ENCODE results near the gene IVNS1ABP.
"Not testable (repeated sequence)": the region's sequence is repeated elsewhere in the genome, so short reads cannot be mapped to it uniquely, and the experiment has no call there.

Gene IVNS1ABP

GRCh38 chr1:185257950-185258208 is 59.2 kb downstream of the IVNS1ABP start:
- DNase-seq (ENCODE audit: extremely low read depth in 1 of 2, low read depth in 1 of 2) = no peak

DNA sequence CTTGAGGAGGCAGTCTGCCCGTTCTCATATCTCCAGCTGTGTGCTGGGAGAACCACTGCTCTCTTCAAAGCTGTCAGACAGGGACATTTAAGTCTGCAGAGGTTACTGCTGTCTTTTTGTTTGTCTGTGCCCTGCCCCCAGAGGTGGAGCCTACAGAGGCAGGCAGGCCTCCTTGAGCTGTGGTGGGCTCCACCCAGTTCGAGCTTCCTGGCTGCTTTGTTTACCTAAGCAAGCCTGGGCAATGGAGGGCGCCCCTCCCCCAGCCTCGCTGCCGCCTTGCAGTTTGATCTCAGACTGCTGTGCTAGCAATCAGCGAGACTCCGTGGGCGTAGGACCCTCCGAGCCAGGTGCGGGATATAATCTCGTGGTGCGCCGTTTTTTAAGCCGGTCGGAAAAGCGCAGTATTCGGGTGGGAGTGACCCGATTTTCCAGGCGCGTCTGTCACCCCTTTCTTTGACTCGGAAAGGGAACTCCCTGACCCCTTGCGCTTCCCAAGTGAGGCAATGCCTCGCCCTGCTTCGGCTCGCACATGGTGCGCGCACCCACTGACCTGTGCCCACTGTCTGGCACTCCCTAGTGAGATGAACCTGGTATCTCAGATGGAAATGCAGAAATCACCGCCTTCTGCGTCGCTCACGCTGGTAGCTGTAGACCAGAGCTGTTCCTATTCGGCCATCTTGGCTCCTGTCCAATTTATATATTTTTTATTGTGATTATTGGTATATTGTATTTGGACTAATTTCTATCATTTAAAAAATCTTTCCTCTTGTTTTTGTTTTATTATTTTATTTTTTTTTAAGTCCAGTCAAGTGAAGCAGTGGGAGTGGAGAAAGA is 59.7 kb downstream of the IVNS1ABP start:
- DNase-seq (ENCODE audit: extremely low read depth in 1 of 2, low read depth in 1 of 2) = not testable (repeated sequence)

DNA sequence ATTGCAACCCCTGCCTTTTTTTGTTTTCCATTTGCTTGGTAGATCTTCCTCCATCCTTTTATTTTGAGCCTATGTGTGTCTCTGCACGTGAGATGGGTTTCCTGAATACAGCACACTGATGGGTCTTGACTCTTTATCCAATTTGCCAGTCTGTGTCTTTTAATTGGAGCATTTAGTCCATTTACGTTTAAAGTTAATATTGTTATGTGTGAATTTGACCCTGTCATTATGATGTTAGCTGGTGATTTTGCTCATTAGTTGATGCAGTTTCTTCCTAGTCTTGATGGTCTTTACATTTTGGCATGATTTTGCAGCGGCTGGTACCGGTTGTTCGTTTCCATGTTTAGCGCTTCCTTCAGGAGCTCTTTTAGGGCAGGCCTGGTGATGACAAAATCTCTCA is 61.4 kb downstream of the IVNS1ABP start:
- not testable (repeated sequence) for DNase-seq (ENCODE audit: extremely low read depth in 1 of 2, low read depth in 1 of 2)

DNA sequence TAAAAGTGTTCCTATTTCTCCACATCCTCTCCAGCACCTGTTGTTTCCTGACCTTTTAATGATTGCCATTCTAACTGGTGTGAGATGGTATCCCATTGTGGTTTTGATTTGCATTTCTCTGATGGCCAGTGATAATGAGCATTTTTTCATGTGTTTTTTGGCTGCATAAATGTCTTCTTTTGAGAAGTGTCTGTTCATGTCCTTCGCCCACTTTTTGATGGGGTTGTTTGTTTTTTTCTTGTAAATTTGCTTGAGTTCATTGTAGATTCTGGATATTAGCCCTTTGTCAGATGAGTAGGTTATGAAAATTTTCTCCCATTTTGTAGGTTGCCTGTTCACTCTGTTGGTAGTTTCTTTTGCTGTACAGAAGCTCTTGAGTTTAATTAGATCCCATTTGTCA is 64.6 kb downstream of the IVNS1ABP start:
- not testable (repeated sequence) for DNase-seq (ENCODE audit: extremely low read depth in 1 of 2, low read depth in 1 of 2)

- not testable (repeated sequence) for DNase-seq (ENCODE audit: extremely low read depth in 1 of 2, low read depth in 1 of 2)
Observed at GRCh38 chr1:185251928-185252327, 65.1 kb downstream of the IVNS1ABP start.

DNA sequence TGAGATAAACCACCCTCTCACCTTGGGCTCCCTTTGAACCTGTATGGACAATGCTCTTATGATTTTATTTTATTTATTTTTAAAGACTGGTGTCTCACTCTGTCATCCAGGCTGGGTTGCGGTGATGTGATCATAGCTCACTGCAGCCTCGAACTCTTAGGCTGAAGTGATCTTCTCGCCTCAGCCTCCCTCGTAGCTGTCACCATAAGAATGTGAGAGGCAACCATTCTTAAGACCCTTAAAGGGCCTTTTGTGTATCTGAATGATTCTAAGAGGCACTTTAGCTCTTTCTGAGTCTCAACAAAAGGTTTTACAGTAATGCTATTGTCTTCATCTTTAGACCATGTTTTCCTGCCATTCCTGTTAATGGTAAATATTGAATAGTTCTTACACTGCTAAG is 67.0 kb downstream of the IVNS1ABP start:
- DNase-seq (ENCODE audit: extremely low read depth in 1 of 2, low read depth in 1 of 2) = no peak

DNA sequence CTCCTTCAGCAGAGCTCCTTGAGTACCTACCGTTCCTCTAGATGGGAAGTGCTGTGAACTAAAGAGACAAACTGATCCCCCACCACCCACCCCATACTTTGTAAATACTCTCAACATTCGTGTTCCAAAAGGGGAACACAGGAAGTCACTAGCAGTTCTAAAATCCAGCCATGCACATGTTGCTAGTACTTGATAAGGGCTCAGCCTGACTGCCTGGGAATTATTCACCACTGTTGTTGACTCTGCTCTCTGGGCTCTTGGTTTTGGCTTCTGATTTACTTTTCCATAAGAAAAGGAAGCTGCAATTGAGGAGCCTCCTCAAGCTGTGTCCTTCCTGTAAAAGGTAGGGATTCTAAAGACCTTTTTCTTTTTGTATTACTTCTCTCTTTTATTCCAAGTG is 67.5 kb downstream of the IVNS1ABP start:
- no peak for DNase-seq (ENCODE audit: extremely low read depth in 1 of 2, low read depth in 1 of 2)

Measured in stimulated activated CD8-positive, alpha-beta memory T cell treated with anti-CD3 and anti-CD28 coated beads, Interleukin-7, amount 100 ng/mL, for 48 hours (primary cell).